NCI-H526 (cell line): ENCODE measurements around the gene BOD1.
"Not testable (repeated sequence)": the region's sequence is repeated elsewhere in the genome, so short reads cannot be mapped to it uniquely, and the experiment has no call there.

Experiments used
- DNase-seq, 2 experiments: peaks; one replicate each; lab custom pipeline; 2025; lab: John Stamatoyannopoulos, UW

The BOD1 gene

DNA sequence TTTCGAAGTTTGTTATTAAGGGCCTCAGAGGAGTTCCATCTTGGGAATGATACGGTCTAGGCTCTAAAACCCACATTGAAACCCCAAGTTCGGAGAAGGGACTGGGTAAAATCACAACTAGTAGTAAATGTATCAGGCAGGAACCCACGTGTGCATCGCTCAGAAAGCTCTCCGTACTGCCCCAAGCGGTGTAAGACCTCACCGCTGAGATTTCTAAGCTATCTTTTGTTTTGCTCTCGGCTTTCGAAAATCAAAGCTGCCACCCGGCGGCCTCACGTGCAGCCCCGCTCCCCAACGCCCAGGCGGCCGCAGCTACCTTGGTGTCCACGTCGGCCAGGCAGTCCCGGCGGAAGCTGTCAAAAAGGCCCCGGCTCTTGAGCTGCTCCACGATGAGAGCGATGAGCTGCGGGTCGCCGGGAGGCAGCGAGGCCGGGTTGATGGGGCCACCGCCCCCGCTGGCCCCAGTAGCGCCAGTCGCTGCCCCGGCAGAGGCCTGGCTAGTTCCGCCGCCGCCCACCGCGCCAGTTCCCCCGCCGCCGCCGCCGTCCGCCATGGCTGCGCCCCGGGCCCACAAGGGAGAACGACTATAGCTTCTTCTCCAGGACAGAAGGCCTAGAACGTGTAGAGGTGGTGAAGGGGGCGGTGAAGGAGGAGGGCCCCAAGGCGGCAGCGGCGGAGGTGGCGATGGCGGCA is 420 bp downstream of the BOD1 start:
- peak; percentile 10 to 68 for DNase-seq

- DNase-seq: no peak
Measured at GRCh38 chr5:173614591-173614990, 1.9 kb downstream of the BOD1 start.

- no peak for DNase-seq
Measured at GRCh38 chr5:173613433-173614159, 2.9 kb downstream of the BOD1 start.

- DNase-seq: no peak
Measured at GRCh38 chr5:173612948-173613347, 3.5 kb downstream of the BOD1 start.

DNA sequence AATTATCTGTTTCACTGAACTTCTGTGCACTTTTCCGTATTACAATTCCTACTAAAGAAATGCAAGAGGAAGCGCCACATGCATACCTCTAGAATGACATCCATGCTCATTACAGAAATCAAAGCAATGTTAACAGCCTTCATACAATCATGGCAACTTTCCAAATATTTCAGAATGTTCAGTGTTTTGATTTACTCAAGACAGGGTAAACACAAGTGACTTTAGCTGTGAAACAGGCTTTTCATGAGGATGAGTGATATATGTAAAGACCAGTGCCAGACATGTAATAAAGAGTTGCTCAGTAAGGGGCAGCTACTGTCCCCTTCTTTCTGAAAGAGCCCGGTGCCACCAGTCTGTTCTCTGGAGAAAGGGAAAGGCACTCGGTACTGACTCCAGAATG is 4.7 kb downstream of the BOD1 start:
- DNase-seq: no peak

- no peak for DNase-seq
Measured at GRCh38 chr5:173604141-173604540, 12.3 kb downstream of the BOD1 start.

GRCh38 chr5:173602423-173602822 is 14.0 kb downstream of the BOD1 start:
- DNase-seq: no peak

GRCh38 chr5:173598686-173599085 is 17.8 kb downstream of the BOD1 start:
- DNase-seq: no peak

GRCh38 chr5:173597304-173597703 is 19.1 kb downstream of the BOD1 start:
- DNase-seq: no peak

- no peak for DNase-seq
Measured at GRCh38 chr5:173595841-173596240, 20.6 kb downstream of the BOD1 start.

DNA sequence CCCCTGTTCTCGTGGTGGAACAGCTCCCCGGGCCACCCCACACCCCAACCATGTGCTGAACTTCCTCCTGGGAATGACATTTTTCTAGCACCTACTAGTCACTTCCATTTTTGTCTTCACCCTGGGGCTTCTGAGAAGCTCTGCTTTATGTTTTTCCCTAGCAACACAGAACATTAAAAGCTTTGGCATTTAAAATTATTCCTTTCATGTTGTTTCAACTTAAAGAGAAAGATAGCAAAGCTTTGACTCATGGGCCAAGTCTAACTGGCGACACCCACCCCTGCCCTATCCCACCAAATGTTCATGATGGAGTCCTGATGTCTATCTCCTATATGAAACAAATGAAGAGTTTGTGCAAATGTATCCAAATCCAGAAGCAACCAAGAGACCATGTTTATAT is 22.4 kb downstream of the BOD1 start:
- no peak for DNase-seq

- no peak for DNase-seq
Measured at GRCh38 chr5:173592050-173592669, 24.3 kb downstream of the BOD1 start.

- DNase-seq: no peak
Measured at GRCh38 chr5:173591056-173591514, 25.4 kb downstream of the BOD1 start.

DNA sequence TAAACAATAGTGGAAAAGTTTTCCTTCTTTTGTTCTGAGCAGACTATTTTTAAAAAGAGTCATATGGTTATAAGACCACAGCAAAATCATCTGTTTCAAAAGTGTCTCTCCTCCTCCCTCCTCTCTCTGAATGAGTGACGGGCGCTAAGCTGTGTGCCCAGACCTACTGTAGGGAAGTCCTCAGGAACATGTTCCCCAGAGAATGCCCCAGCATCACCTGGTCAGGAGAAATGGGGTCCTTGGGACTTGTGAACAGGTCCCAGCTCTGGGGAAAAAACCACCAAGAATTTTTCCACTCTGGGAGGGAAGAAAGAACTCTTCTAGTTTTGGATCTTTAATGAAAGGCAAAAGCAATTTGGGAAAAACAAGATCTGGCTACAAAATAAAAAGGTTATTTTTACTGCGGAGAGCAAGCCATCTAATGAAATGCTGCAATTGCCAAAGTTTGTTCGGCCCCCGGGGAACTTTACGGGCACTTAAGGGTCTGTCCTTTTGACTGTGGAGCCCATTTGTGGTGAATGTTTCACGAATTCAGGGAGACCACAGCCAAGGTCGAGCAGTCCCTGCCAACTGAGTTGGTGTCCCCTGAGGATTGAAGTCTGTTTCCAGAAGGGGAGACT is 25.9 kb downstream of the BOD1 start:
- DNase-seq: no peak

- DNase-seq: not testable (repeated sequence)
Measured at GRCh38 chr5:173586133-173586532, 30.3 kb downstream of the BOD1 start.

- DNase-seq: no peak
Measured at GRCh38 chr5:173583346-173583745, 33.1 kb downstream of the BOD1 start.

DNA sequence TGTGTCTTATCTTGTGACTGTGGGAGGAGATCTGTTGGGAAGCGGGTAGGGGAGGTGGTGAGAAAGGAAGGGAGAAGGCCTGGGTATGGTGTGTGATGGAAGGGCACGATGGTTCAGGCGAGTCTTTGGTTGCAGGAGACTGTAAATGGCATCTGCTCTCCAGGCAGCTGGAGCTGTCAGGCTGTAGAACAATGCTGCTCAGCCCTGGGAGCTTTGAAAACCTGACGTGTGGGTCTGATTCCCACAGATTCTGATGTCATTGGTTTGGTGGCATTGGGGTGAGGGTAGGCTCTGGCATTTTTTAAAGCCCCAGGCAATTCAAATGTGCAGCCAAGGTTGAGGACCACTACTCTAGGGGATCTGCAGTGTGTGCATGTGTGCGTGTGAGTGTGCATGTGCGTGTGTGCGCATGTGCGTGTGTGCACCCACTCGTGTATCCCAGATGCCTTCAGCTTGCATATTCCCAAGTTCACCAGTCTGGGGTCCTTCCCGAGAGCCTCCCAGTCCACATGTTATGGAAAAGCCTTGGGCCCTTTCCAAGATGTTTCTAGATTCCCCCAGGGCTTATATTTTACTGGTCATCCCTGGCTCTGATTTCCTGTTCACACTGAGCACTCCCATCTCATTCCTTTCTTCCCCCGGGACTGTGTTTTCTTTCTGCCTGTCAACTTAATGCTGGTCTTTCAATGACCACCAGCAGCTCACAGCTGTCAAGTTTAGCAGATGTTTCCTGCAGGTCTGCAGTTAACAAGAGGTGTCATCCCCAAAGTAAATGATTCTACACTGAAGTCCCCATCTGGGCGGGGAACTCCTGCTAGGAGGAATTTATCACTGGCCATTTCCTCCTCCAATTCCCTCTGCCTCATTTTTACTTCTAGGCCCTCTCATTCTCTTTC is 34.0 kb downstream of the BOD1 start:
- DNase-seq: no peak

GRCh38 chr5:173581408-173582215 is 34.8 kb downstream of the BOD1 start:
- peak in 1 of 2 experiments; percentile 59 for DNase-seq

DNA sequence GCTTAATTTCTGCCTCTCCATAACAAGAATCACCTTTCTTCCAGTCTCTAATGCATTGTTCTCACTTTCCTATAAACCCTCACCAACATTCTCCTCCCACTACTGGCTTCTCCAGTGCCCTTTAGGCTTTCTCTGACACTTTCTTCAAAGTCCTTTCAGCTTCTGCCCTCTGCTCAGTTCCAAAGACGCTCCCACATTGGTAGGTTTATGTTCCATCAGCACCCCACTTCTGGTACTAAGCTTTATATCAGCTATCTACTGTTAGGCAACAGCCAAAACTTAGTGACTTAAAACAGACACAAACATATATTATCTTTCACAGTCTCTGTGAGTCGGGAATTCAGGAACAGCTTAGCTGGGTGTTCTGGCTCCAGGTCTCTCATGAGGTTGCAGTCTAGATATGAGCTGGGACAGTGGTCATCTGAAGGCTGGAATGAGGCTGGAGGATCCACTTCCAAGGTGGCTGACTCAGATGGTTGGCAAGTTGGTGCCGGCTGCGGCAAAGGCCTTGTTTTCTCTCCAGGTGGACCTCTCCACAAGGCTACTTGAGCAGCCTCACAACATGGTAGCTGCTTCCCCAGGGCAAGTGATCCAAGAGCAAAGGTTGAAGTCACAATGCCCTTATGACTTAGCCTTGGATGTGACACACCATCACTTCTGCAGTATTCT is 37.4 kb downstream of the BOD1 start:
- DNase-seq: no peak

GRCh38 chr5:173577817-173578216 is 38.6 kb downstream of the BOD1 start:
- no peak for DNase-seq
